ENCODE results near the gene ODR4. TPM values are rescaled to one million over a fixed set of nuclear protein-coding genes. Genes with fewer than 3 reads are reported as not detected.
A peak's percentile ranks its signal among the peaks of the same experiment; 100 is the strongest.

ODR4 gene
- 12.6 and 18.6 TPM in 2 replicates for total RNA-seq (2014; rRNA removed; shearing (Covaris generic))
- 19.4 and 23.0 TPM in 2 replicates for polyA plus RNA-seq (2016; fragmentation: Nextera tagmentation; extraction: Ambion mirVana)

DNA sequence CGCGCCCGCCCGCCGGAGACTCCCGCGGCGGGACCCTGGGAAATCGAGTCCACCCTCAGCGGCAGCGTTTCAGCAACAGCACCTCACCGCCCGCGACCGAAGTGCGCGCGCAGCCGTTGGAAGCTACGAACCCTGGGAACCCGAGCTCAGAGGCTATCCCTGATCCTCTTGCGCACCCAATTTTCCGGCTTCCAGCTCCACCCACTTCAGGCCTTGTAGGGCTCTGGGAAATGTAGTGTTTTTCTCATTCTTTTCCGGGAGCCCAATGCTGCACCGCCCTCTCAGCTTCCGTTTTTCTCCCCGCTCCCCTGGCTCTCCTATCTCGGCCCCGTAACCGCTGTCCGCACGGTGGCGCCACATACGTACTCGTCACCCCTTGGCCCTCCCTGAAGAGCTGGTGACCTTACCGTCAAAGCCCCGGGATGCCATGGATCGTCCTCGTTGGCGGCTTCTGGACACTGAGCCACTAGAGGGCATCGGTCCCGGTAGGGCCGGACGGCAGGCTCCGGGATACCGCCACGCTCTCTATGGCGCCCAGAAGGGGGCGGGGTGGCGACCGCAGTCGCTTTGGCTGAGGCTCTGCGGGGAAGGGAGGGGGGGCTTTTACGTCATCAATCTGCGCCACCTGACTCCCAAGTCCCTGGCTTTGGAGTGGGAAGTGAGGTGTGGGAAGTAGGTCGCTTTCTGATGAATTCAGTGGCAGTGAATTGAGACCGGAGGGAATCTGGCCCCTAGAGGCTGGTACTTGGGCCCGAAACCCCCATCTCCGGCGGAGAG is at the start of gene ODR4, which contains the start of gene TPR:
Gene ODR4, plus strand, starts transcription at position 687 of the 777 bp plus-strand sequence. CDS start 3,948 bp downstream, outside the sequence.
Gene TPR, minus strand, starts transcription at position 102 of the 777 bp plus-strand sequence. CDS start 225 bp downstream, outside the sequence.
- Histone ChIP-seq H3K4me1 (ENCODE audit: insufficient read depth) (peaks cover 26% of the 10 kb centered on the region), H3K9me3 (ENCODE audit: low read depth) (no peaks in the 10 kb centered on the region), H3K4me2 (ENCODE audit: unreplicated experiment) (peak within 1 kb of the TSS; percentile 98), H3K9ac (peak within 1 kb of the TSS; percentile 95), H3K27ac (peak within 1 kb of the TSS; percentile 99), H3K79me2 (ENCODE audit: insufficient read depth) (peaks cover 92% of the 10 kb centered on the region), H3F3A (ENCODE audit: insufficient read depth) (peaks cover 8% of the 10 kb centered on the region; the same call in 1 of the 2 replicates), H3K36me3 (ENCODE audit: low read depth) (peaks cover 26% of the 10 kb centered on the region), H4K20me1 (ENCODE audit: insufficient read depth) (peaks cover 9% of the 10 kb centered on the region), H3K4me3 (peak within 1 kb of the TSS; percentile 86), H3K9me2 (ENCODE audit: insufficient read depth) (no peaks in the 10 kb centered on the region), H3K27me3 (replicated peaks; ENCODE audit: insufficient read depth) (no peaks in the 10 kb centered on the region), H2AFZ (peak within 1 kb of the TSS; percentile 90)
- 1% methylated on average over 46 to 54 of the region's 60 CpGs for WGBS, 2 experiments (ENCODE audit: low coverage in 1 of 2, low lambda C conversion rate in 2 of 2, missing lambda C conversion rate in 2 of 2)
- in situ Hi-C loops (cut with MboI), result no loop called here
- TF ChIP-seq EZH2phosphoT487 (IDR thresholded peaks at IDR 0.05; ENCODE audit: insufficient read depth, low read depth), result no peak
- no peak for TF ChIP-seq EZH2 (IDR thresholded peaks at IDR 0.05; ENCODE audit: insufficient read depth, poor library complexity, severe bottlenecking)
- DNase-seq, result peak; percentile 99

DNA sequence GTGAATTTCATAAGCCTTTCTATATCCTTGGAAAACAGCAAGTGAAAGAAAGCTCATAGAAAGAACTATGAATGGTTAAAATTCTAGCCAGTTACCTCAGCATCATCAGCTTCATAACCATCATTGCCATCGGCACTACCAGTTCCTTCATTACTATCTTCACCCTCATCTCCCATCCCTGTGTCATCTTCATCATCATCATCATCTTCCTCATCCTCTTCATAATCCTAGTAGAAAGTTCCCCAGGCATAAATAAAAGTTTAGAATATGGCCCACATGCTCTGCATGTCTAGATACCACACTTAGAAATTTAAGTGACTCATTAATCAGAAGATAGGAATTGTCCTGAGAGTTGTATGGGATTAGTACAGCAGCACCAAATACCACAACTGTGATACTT is 49.6 kb upstream of the ODR4 start:
- WGBS, 2 experiments (ENCODE audit: low coverage in 1 of 2, low lambda C conversion rate in 2 of 2, missing lambda C conversion rate in 2 of 2), result 9 to 10% methylated on average over 1 of the region's 1 CpG

DNA sequence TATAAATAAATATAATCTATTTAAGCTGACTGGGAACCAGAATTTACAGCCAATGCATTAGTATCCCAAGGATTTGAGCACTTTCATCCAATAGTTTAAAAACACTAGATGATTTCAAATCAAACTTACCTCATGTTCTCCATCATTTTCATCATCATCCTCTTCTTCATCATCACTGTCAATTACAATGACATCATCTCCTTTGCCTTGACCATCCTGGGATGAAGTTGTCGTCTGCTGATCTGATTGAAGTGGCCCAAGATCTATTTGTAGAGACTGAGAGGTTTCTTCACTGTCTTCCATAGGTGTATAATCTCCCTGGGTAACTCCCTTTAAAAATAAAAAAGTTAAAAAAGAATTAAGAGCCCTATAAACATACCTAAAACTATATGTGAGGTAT is 48.3 kb upstream of the ODR4 start:
- H3K9me2 ChIP-seq (ENCODE audit: insufficient read depth), result no peaks in the 10 kb centered on the region
- H3K4me3 ChIP-seq, result no peak overlapping the region
- H3K79me2 ChIP-seq (ENCODE audit: insufficient read depth), result 0 out of 2 replicates have a peak, but pooled peaks cover 5% of the 10 kb centered on the region
- no peak overlapping the region for H3K4me2 ChIP-seq (ENCODE audit: unreplicated experiment)
- H3K9me3 ChIP-seq (ENCODE audit: low read depth), result no peaks in the 10 kb centered on the region
- H3K9ac ChIP-seq, result no peak overlapping the region
- H3K27me3 ChIP-seq (replicated peaks; ENCODE audit: insufficient read depth), result no peaks in the 10 kb centered on the region
- H4K20me1 ChIP-seq (ENCODE audit: insufficient read depth), result no peaks in the 10 kb centered on the region
- DNase-seq, result no peak
- H3K4me1 ChIP-seq (ENCODE audit: insufficient read depth), result no peaks in the 10 kb centered on the region; the same call in 1 of the 2 replicates
- no peaks in the 10 kb centered on the region for H3F3A ChIP-seq (ENCODE audit: insufficient read depth)
- peaks cover 79% of the 10 kb centered on the region for H3K36me3 ChIP-seq (ENCODE audit: low read depth)
- 78 to 83% methylated on average over 1 of the region's 1 CpG for WGBS, 2 experiments (ENCODE audit: low coverage in 1 of 2, low lambda C conversion rate in 2 of 2, missing lambda C conversion rate in 2 of 2)
- H2AFZ ChIP-seq, result no peak overlapping the region
- in situ Hi-C loops (cut with MboI), result no loop called here
- TF ChIP-seq EZH2 (IDR thresholded peaks at IDR 0.05; ENCODE audit: insufficient read depth, poor library complexity, severe bottlenecking) (no peak), EZH2phosphoT487 (IDR thresholded peaks at IDR 0.05; ENCODE audit: insufficient read depth, low read depth) (no peak)
- no peak overlapping the region for H3K27ac ChIP-seq

More for the DNA sequence above, 49.6 kb upstream of the ODR4 start:
- H3K27me3 ChIP-seq (replicated peaks; ENCODE audit: insufficient read depth), result no peaks in the 10 kb centered on the region
- H3K9me3 ChIP-seq (ENCODE audit: low read depth), result no peaks in the 10 kb centered on the region
- H3K27ac ChIP-seq, result no peak overlapping the region
- H3K36me3 ChIP-seq (ENCODE audit: low read depth), result peaks cover 80% of the 10 kb centered on the region
- H3K79me2 ChIP-seq (ENCODE audit: insufficient read depth), result 0 out of 2 replicates have a peak, but pooled peaks cover 5% of the 10 kb centered on the region
- no peaks in the 10 kb centered on the region; the same call in 1 of the 2 replicates for H3K4me1 ChIP-seq (ENCODE audit: insufficient read depth)
- H3K4me3 ChIP-seq, result no peak overlapping the region
- H3F3A ChIP-seq (ENCODE audit: insufficient read depth), result no peaks in the 10 kb centered on the region
- in situ Hi-C loops (cut with MboI), result no loop called here
- H3K9ac ChIP-seq, result no peak overlapping the region
- TF ChIP-seq EZH2 (IDR thresholded peaks at IDR 0.05; ENCODE audit: insufficient read depth, poor library complexity, severe bottlenecking) (no peak), EZH2phosphoT487 (IDR thresholded peaks at IDR 0.05; ENCODE audit: insufficient read depth, low read depth) (no peak)
- H4K20me1 ChIP-seq (ENCODE audit: insufficient read depth), result no peaks in the 10 kb centered on the region
- H2AFZ ChIP-seq, result no peak overlapping the region
- no peak overlapping the region for H3K4me2 ChIP-seq (ENCODE audit: unreplicated experiment)
- DNase-seq, result peak; percentile 29
- H3K9me2 ChIP-seq (ENCODE audit: insufficient read depth), result no peaks in the 10 kb centered on the region

DNA sequence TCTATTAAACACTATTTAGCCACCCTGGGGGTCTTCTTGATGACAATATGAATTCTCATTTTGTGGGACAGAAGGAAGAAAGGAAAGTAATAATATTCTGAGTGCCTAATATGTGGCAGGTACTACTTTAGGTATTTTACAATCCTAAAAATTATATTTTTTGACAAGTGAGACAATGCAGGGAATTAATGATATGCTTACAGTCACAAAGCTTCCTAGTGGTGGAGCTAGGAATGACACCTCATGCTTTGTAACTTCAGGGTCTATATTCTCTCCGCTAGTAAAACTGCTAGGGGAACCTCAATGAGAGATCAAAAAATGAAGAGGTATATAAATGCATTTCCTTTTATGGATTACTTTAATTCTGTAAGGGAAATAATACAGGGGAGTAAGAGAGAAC is 44.9 kb upstream of the ODR4 start:
- peaks cover 87% of the 10 kb centered on the region for H3K36me3 ChIP-seq (ENCODE audit: low read depth)
- no peak for TF ChIP-seq EZH2 (IDR thresholded peaks at IDR 0.05; ENCODE audit: insufficient read depth, poor library complexity, severe bottlenecking)
- no peak for TF ChIP-seq EZH2phosphoT487 (IDR thresholded peaks at IDR 0.05; ENCODE audit: insufficient read depth, low read depth)
- in situ Hi-C loops (cut with MboI), result no loop called here

More for the DNA sequence above, 44.9 kb upstream of the ODR4 start:
- H3K9ac ChIP-seq, result no peak overlapping the region
- H3K27ac ChIP-seq, result no peak overlapping the region
- no peaks in the 10 kb centered on the region for H3K27me3 ChIP-seq (replicated peaks; ENCODE audit: insufficient read depth)
- peak; percentile 7 for DNase-seq
- H2AFZ ChIP-seq, result no peak overlapping the region
- H3K79me2 ChIP-seq (ENCODE audit: insufficient read depth), result 0 out of 2 replicates have a peak, but pooled peaks cover 5% of the 10 kb centered on the region
- H4K20me1 ChIP-seq (ENCODE audit: insufficient read depth), result no peaks in the 10 kb centered on the region
- H3K9me2 ChIP-seq (ENCODE audit: insufficient read depth), result no peaks in the 10 kb centered on the region
- no peaks in the 10 kb centered on the region; the same call in 1 of the 2 replicates for H3K4me1 ChIP-seq (ENCODE audit: insufficient read depth)
- no peaks in the 10 kb centered on the region for H3F3A ChIP-seq (ENCODE audit: insufficient read depth)
- H3K9me3 ChIP-seq (ENCODE audit: low read depth), result no peaks in the 10 kb centered on the region
- whole genome bisulfite sequencing, 2 experiments (ENCODE audit: low coverage in 1 of 2, low lambda C conversion rate in 2 of 2, missing lambda C conversion rate in 2 of 2), result 86 to 97% methylated on average over 1 of the region's 1 CpG
- no peak overlapping the region for H3K4me2 ChIP-seq (ENCODE audit: unreplicated experiment)
- H3K4me3 ChIP-seq, result no peak overlapping the region
